Renal cortical epithelial cell (primary cell): ENCODE data around the gene C1orf50. TPM values are rescaled to one million over a fixed set of nuclear protein-coding genes. Genes with fewer than 3 reads are reported as not detected.

Experiments
- DNase-seq: peaks from one replicate; pipeline ENCODE4 v3.0.0-alpha.2; 2011; ENCODE audit warnings: low read depth
- total RNA-seq: library from RNA; depleted of rRNA; stranded (reverse); fragments of >200 nt; gene quantifications from 2 replicates; pipeline ENCODE4 v1.2.3, GENCODE V29; 2014

Gene C1orf50
- total RNA-seq, 1 donor from 2014 or later: 6.6 TPM

GRCh38 chr1:42758641-42759040, 8.4 kb upstream of the C1orf50 start:
- DNase-seq: no peak

- DNase-seq: no peak
Measured at GRCh38 chr1:42759114-42759513, 7.9 kb upstream of the C1orf50 start.

- DNase-seq: no peak
Measured at GRCh38 chr1:42761567-42761966, 5.5 kb upstream of the C1orf50 start.

GRCh38 chr1:42762269-42762668, 4.8 kb upstream of the C1orf50 start:
- no peak for DNase-seq

- DNase-seq: peak; percentile 57
Measured at GRCh38 chr1:42765269-42765668, 1.8 kb upstream of the C1orf50 start.

GRCh38 chr1:42765832-42766740, 963 bp upstream of the C1orf50 start:
- peak; percentile 78 for DNase-seq

GRCh38 chr1:42767510-42768000, 506 bp downstream of the C1orf50 start:
- DNase-seq: no peak

- DNase-seq: no peak
Measured at GRCh38 chr1:42768172-42768571, 1.1 kb downstream of the C1orf50 start.

GRCh38 chr1:42769811-42770210, 2.8 kb downstream of the C1orf50 start:
- no peak for DNase-seq

- no peak for DNase-seq
Measured at GRCh38 chr1:42773420-42773819, 6.4 kb downstream of the C1orf50 start.

GRCh38 chr1:42774928-42775526, 8.0 kb downstream of the C1orf50 start:
- no peak for DNase-seq

- DNase-seq: no peak
Measured at GRCh38 chr1:42776502-42776901, 9.5 kb downstream of the C1orf50 start.

GRCh38 chr1:42777852-42778251, 10.8 kb downstream of the C1orf50 start:
- DNase-seq: peak; percentile 40

GRCh38 chr1:42779725-42780124, 12.7 kb downstream of the C1orf50 start:
- DNase-seq: no peak

GRCh38 chr1:42780176-42780575, 13.1 kb downstream of the C1orf50 start:
- DNase-seq: no peak

GRCh38 chr1:42783092-42783491, 16.0 kb downstream of the C1orf50 start:
- no peak for DNase-seq

- DNase-seq: no peak
Measured at GRCh38 chr1:42784547-42784945, 17.5 kb downstream of the C1orf50 start.

- DNase-seq: no peak
Measured at GRCh38 chr1:42784946-42785693, 18.1 kb downstream of the C1orf50 start, which contains the start of gene TMEM269. Gene TMEM269 (plus strand): TSS chr1:42784991. CDS start chr1:42789894, 4,903 bp downstream.

- no peak for DNase-seq
Measured at GRCh38 chr1:42786097-42786496, 19.0 kb downstream of the C1orf50 start.

- DNase-seq: no peak
Measured at GRCh38 chr1:42788021-42788420, 21.0 kb downstream of the C1orf50 start.

- DNase-seq: no peak
Measured at GRCh38 chr1:42793824-42794223, 26.8 kb downstream of the C1orf50 start.

GRCh38 chr1:42797414-42797813, 30.4 kb downstream of the C1orf50 start:
- DNase-seq: no peak
